HepG2 (cell line): ENCODE measurements around the gene SERPINA9. TPM values are rescaled to one million over a fixed set of nuclear protein-coding genes. Genes with fewer than 3 reads are reported as not detected.
A peak's percentile ranks its signal among the peaks of the same experiment; 100 is the strongest.

Experiments used
- ATAC-seq: fragments of 200-7000 bp; cut with Tn5 transposase; 3 replicates; pipeline ENCODE4 v1.9.1; 2020; ENCODE audit warnings: mild to moderate bottlenecking, moderate library complexity
- BruUV-seq: library from RNA; stranded (reverse); fragments of 400-500 nt; replicated peaks from 2 replicates; lab custom pipeline; 2021; lab: Mats Ljungman, UMichigan
- CTCF ChIA-PET: fragments of 300-600 bp; formaldehyde crosslinking; extraction: SDS; loops from one replicate; lab custom pipeline; 2021; ENCODE audit warnings: low total read pairs, inconsistent platforms, low intra/inter-chr PET ratio; lab: Yijun Ruan, JAX
- POLR2A ChIA-PET: fragments of 350-600 bp; sonication (Branson Sonifier 250); formaldehyde crosslinking; loops from one replicate; lab custom pipeline; 2020; ENCODE audit warnings: antibody characterized with exemption, inconsistent platforms; lab: Yijun Ruan, JAX
- DNase-seq: peaks from one replicate; pipeline ENCODE4 v3.0.0-alpha.2; 2015; ENCODE audit warnings: low spot score
- FAIRE-seq: peaks from 3 replicates; lab custom pipeline; 2011; peaks lifted over from hg19 to GRCh38; lab: Jason Lieb, UNC
- H2AFZ ChIP-seq: one replicate; pipeline ENCODE4 v1.6.1; 2011; ENCODE audit warnings: low read length, inconsistent platforms
- H3K27ac ChIP-seq: fragments of 300-600 bp; 3 replicates; pipeline ENCODE4 v1.8.0; 2011; ENCODE audit warnings: mixed run types, mild to moderate bottlenecking, mixed read lengths, low read length, inconsistent platforms; ENCODE audit not compliant: insufficient read depth; ENCODE audit errors: extremely low read length
- H3K27me3 ChIP-seq, 2 experiments: fragments of 200-600 bp in 1 of 2; 2 replicates in 1 of 2; 3 replicates in 1 of 2; pipeline versions ENCODE4 v1.6.0 to v1.8.0; 2011; ENCODE audit warnings: low read length in 2 of 2, mild to moderate bottlenecking in 2 of 2, moderate library complexity in 2 of 2, inconsistent platforms in 1 of 2; ENCODE audit not compliant: insufficient read depth in 2 of 2, control insufficient read depth in 1 of 2
- H3K36me3 ChIP-seq, 2 experiments: fragments of 200-600 bp in 1 of 2; replicated peaks in 1 of 2; 2 replicates in 1 of 2; 3 replicates in 1 of 2; pipeline versions ENCODE4 v1.5.1 to v1.8.0; 2011; ENCODE audit warnings: low read length in 2 of 2, inconsistent platforms in 1 of 2; ENCODE audit not compliant: insufficient read depth in 2 of 2, control insufficient read depth in 1 of 2
- H3K4me1 ChIP-seq: 2 replicates; pipeline ENCODE4 v1.5.1; 2012; ENCODE audit warnings: low read length, inconsistent platforms; ENCODE audit not compliant: insufficient read depth
- H3K4me2 ChIP-seq: 2 replicates; pipeline ENCODE4 v1.6.0; 2011; ENCODE audit warnings: low read depth, low read length, inconsistent platforms
- H3K4me3 ChIP-seq, 3 experiments: fragments of 200-600 bp in 1 of 3; sonication (generic), shearing (Covaris generic) in 1 of 3; replicated peaks in 1 of 3; 2 replicates each; pipeline ENCODE4 v1.5.1; 2011 to 2016; ENCODE audit warnings: low read length in 3 of 3, inconsistent platforms in 2 of 3, low read depth in 2 of 3, mild to moderate bottlenecking in 2 of 3, control low read depth in 1 of 3, mixed read lengths in 1 of 3; ENCODE audit not compliant: insufficient read depth in 1 of 3
- H3K79me2 ChIP-seq: one replicate; pipeline ENCODE4 v1.6.1; 2011; ENCODE audit warnings: low read length, inconsistent platforms; ENCODE audit not compliant: insufficient read depth
- H3K9ac ChIP-seq: 2 replicates; pipeline ENCODE4 v1.6.0; 2011; ENCODE audit warnings: mild to moderate bottlenecking, low read depth, low read length, inconsistent platforms; ENCODE audit not compliant: insufficient read depth
- H3K9me3 ChIP-seq: 2 replicates; pipeline ENCODE4 v1.5.1; 2012; ENCODE audit warnings: mild to moderate bottlenecking, low read length
- H4K20me1 ChIP-seq: 2 replicates; pipeline ENCODE4 v1.6.0; 2011; ENCODE audit warnings: inconsistent platforms, mild to moderate bottlenecking, low read length, moderate library complexity; ENCODE audit not compliant: insufficient read depth
- DZIP1 ChIP-seq: sonication (generic); formaldehyde crosslinking; IDR thresholded peaks from 2 replicates; pipeline ENCODE4 v1.5.0; 2020; ENCODE audit warnings: mild to moderate bottlenecking, missing genetic modification reagents
- KMT2A ChIP-seq: sonication (generic); formaldehyde crosslinking; IDR thresholded peaks from 2 replicates; pipeline ENCODE4 v1.4.0; 2020; ENCODE audit warnings: missing genetic modification reagents
- ZBTB33 ChIP-seq: sonication (generic); formaldehyde crosslinking; IDR thresholded peaks from 2 replicates; pipeline ENCODE4 v1.4.0; 2020; ENCODE audit warnings: missing genetic modification reagents
- ZNF280B ChIP-seq: sonication (generic); formaldehyde crosslinking; IDR thresholded peaks from 2 replicates; pipeline ENCODE4 v1.5.0; 2020; ENCODE audit warnings: missing genetic modification reagents, mild to moderate bottlenecking, borderline replicate concordance
- ZNF704 ChIP-seq: sonication (generic); formaldehyde crosslinking; IDR thresholded peaks from 2 replicates; pipeline ENCODE4 v1.8.1; 2023; ENCODE audit warnings: mild to moderate bottlenecking, inconsistent platforms, moderate library complexity, missing genetic modification reagents, borderline replicate concordance
- WGBS: methylation state at CpG from one replicate; pipeline ENCODE4 v1.1.6; 2017; ENCODE audit warnings: low lambda C conversion rate; 5-methylcytosine and 5-hydroxymethylcytosine counted together
- in situ Hi-C: cut with HindIII; loops from 2 replicates; pipeline ENCODE4 v1.10.0; 2017; ENCODE audit warnings: low pct_unique_long_range_greater_than_20kb; ENCODE audit not compliant: extremely low pct_ligation_motif_present
- intact Hi-C: fragments of 100-400 bp; cut with micrococcal nuclease; formaldehyde crosslinking; loops from one replicate; pipeline ENCODE4 v1.10.0; 2022; ENCODE audit not compliant: unreplicated experiment
- polyA plus RNA-seq, 8 experiments: library from polyadenylated mRNA; depleted of rRNA in 3 of 8; stranded (reverse) in 7 of 8; unstranded in 1 of 8; fragments of >200 nt; fragmentation: Illumina TruSeq in 4 of 8; extraction: Trizol in 4 of 8; gene quantifications; 2 replicates each; pipeline versions ENCODE4 v1.2.1 to v1.2.3, GENCODE V29; 2011 to 2016; ENCODE audit warnings: low read depth in 4 of 8, missing spikeins in 1 of 8, mixed read lengths in 1 of 8; ENCODE audit not compliant: insufficient read depth in 1 of 8
- total RNA-seq, 5 experiments: library from RNA; depleted of rRNA; stranded (reverse); fragments of >200 nt; fragmentation: Illumina TruSeq; extraction: Trizol; gene quantifications; 2 replicates each; pipeline ENCODE4 v1.2.3, GENCODE V29; 2016; ENCODE audit warnings: low read depth in 1 of 5
- TF ChIP-seq, protein P1 (sequence below): sonication (generic); formaldehyde crosslinking; IDR thresholded peaks from 2 replicates; pipeline ENCODE4 v1.4.0; 2020; ENCODE audit warnings: missing genetic modification reagents
- TF ChIP-seq, protein P2 (sequence below): sonication (generic); formaldehyde crosslinking; IDR thresholded peaks from 2 replicates; pipeline ENCODE4 v1.8.0; 2022; ENCODE audit warnings: low read depth, missing genetic modification reagents

The SERPINA9 gene
- total and polyA plus RNA-seq, 2 of the 13 experiments (the other 11 are each of a cell fraction or from before 2014, with no cell fraction given) = 0.21 TPM; not detected in 1

GRCh38 chr14:94517248-94517640, 41.2 kb upstream of the SERPINA9 start (continued):
- no peak for TF ChIP-seq ZBTB33 (CRISPR knock-in tag)
- no peak for TF ChIP-seq KMT2A (CRISPR knock-in tag)
- TF ChIP-seq DZIP1 (CRISPR knock-in tag) = no peak
- TF ChIP-seq ZNF280B (CRISPR knock-in tag) = no peak
- TF ChIP-seq, all 625 proteins: peak for 0

- ChIA-PET POLR2A (interaction anchor here (1.5 kb wide), 1 partner anchor 127 kb away, joined by 3 read pairs; the partner anchor contains the start of gene SERPINA1), CTCF (no interaction called here)
- in situ Hi-C loops = no loop called here
- H3K36me3 ChIP-seq = no peaks in the 10 kb centered on the region
- no peak for DNase-seq
- H3K27me3 ChIP-seq = no peaks in the 10 kb centered on the region
- 92% methylated on average over 6 of the region's 6 CpGs for WGBS
- H3K79me2 ChIP-seq = no peaks in the 10 kb centered on the region
- H3K9ac ChIP-seq = no peak overlapping the region
- no peak for FAIRE-seq
- H3K4me1 ChIP-seq = peaks cover 77% of the 10 kb centered on the region
- peak; percentile 23; the same call in 2 of the 3 replicates for ATAC-seq
- no peaks in the 10 kb centered on the region for H3K9me3 ChIP-seq
- intact Hi-C loops = no loop called here
- no peak overlapping the region for H3K4me3 ChIP-seq
- no peak overlapping the region for H3K4me2 ChIP-seq
- H2AFZ ChIP-seq = no peak overlapping the region
- H3K27ac ChIP-seq = no peak overlapping the region
- no TSS peak for BruUV-seq
- no peaks in the 10 kb centered on the region for H4K20me1 ChIP-seq
- TF ChIP-seq ZNF704 (CRISPR knock-in tag) = no peak
- TF ChIP-seq, protein P1, sequence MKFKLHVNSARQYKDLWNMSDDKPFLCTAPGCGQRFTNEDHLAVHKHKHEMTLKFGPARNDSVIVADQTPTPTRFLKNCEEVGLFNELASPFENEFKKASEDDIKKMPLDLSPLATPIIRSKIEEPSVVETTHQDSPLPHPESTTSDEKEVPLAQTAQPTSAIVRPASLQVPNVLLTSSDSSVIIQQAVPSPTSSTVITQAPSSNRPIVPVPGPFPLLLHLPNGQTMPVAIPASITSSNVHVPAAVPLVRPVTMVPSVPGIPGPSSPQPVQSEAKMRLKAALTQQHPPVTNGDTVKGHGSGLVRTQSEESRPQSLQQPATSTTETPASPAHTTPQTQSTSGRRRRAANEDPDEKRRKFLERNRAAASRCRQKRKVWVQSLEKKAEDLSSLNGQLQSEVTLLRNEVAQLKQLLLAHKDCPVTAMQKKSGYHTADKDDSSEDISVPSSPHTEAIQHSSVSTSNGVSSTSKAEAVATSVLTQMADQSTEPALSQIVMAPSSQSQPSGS (CRISPR knock-in tag) = no peak
- TF ChIP-seq, protein P2, sequence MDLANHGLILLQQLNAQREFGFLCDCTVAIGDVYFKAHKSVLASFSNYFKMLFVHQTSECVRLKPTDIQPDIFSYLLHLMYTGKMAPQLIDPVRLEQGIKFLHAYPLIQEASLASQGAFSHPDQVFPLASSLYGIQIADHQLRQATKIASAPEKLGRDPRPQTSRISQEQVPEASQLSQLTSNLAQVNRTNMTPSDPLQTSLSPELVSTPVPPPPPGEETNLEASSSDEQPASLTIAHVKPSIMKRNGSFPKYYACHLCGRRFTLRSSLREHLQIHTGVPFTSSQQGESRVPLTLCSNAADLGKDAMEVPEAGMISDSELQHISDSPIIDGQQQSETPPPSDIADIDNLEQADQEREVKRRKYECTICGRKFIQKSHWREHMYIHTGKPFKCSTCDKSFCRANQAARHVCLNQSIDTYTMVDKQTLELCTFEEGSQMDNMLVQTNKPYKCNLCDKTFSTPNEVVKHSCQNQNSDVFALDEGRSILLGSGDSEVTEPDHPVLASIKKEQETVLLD (CRISPR knock-in tag) = no peak
Measured at GRCh38 chr14:94515856-94516255, 39.9 kb upstream of the SERPINA9 start.
